GM06990 (cell line): ENCODE data around the gene PAIP1.
"Not testable (repeated sequence)": the region's sequence is repeated elsewhere in the genome, so short reads cannot be mapped to it uniquely, and the experiment has no call there.

ENCODE experiments used
- DNase-seq: peaks from one replicate; pipeline ENCODE4 v3.0.0-alpha.2; 2011; ENCODE audit not compliant: insufficient read length; ENCODE audit errors: extremely low read depth
- H3K27me3 ChIP-seq: replicated peaks from 2 replicates; pipeline ENCODE4 v1.6.0; 2011; ENCODE audit warnings: low read length; ENCODE audit not compliant: control insufficient read depth, insufficient read depth
- H3K36me3 ChIP-seq: 2 replicates; pipeline ENCODE4 v1.5.1; 2011; ENCODE audit warnings: low read length; ENCODE audit not compliant: control insufficient read depth, insufficient read depth
- H3K4me3 ChIP-seq: replicated peaks from 2 replicates; pipeline ENCODE4 v1.5.1; 2011; ENCODE audit warnings: low read depth, mild to moderate bottlenecking, control low read depth, low read length
- CTCF ChIP-seq: IDR thresholded peaks from 2 replicates; pipeline ENCODE4 v1.5.1; 2011; ENCODE audit warnings: low read length, control low read depth, mild to moderate bottlenecking, inconsistent platforms; ENCODE audit not compliant: insufficient read depth, poor library complexity, severe bottlenecking

PAIP1 gene

GRCh38 chr5:43565043-43565442, 8.2 kb upstream of the PAIP1 start:
- Histone ChIP-seq H3K27me3 (no peaks in the 10 kb centered on the region), H3K4me3 (no peak overlapping the region), H3K36me3 (no peaks in the 10 kb centered on the region)
- DNase-seq: no peak
- TF ChIP-seq CTCF: no peak

GRCh38 chr5:43564289-43564850, 7.5 kb upstream of the PAIP1 start:
- no peaks in the 10 kb centered on the region for H3K36me3 ChIP-seq
- no peak for TF ChIP-seq CTCF
- no peak overlapping the region for H3K4me3 ChIP-seq
- no peak for DNase-seq
- no peaks in the 10 kb centered on the region for H3K27me3 ChIP-seq

- TF ChIP-seq CTCF: no peak
- H3K4me3 ChIP-seq: no peak overlapping the region
- no peaks in the 10 kb centered on the region for H3K36me3 ChIP-seq
- H3K27me3 ChIP-seq: no peaks in the 10 kb centered on the region
- no peak for DNase-seq
Observed at GRCh38 chr5:43563321-43563720, 6.4 kb upstream of the PAIP1 start.

GRCh38 chr5:43561356-43561755, 4.5 kb upstream of the PAIP1 start:
- H3K4me3 ChIP-seq: no peak overlapping the region
- no peaks in the 10 kb centered on the region for H3K36me3 ChIP-seq
- no peak for TF ChIP-seq CTCF
- no peaks in the 10 kb centered on the region for H3K27me3 ChIP-seq
- no peak for DNase-seq

GRCh38 chr5:43560128-43560527, 3.3 kb upstream of the PAIP1 start:
- Histone ChIP-seq H3K36me3 (no peaks in the 10 kb centered on the region), H3K27me3 (no peaks in the 10 kb centered on the region), H3K4me3 (no peak overlapping the region)
- no peak for DNase-seq
- no peak for TF ChIP-seq CTCF

GRCh38 chr5:43556607-43556856, 345 bp downstream of the PAIP1 start:
- H3K36me3 ChIP-seq, H3K27me3 ChIP-seq, DNase-seq: not testable (repeated sequence)
- H3K4me3 ChIP-seq: peak overlapping the region; percentile 93
